Endothelial cell of umbilical vein (primary cell): ENCODE measurements around the gene CACNA1C. TPM values are rescaled to one million over a fixed set of nuclear protein-coding genes. Genes with fewer than 3 reads are reported as not detected.

Source experiments
- BruUV-seq: library from RNA; stranded (reverse); fragments of 400-500 nt; replicated peaks from 2 replicates; lab custom pipeline; 2021; lab: Mats Ljungman, UMichigan
- CTCF ChIA-PET: fragments of 300-600, 350-600 bp; sonication (Branson Sonifier 250); formaldehyde crosslinking; loops from one replicate; lab custom pipeline; 2021; ENCODE audit warnings: antibody characterized with exemption, inconsistent platforms; lab: Charles Lee
- POLR2A ChIA-PET: fragments of 300-600, 350-600 bp; sonication (Branson Sonifier 250); formaldehyde crosslinking; loops from one replicate; lab custom pipeline; 2021; ENCODE audit warnings: antibody characterized with exemption, inconsistent platforms; lab: Charles Lee
- DNase-seq: peaks from one replicate; pipeline ENCODE4 v3.0.0-alpha.2; 2011; ENCODE audit warnings: low read depth, low spot score
- FAIRE-seq: peaks from 2 replicates; lab custom pipeline; 2011; peaks lifted over from hg19 to GRCh38; lab: Jason Lieb, UNC
- H2AFZ ChIP-seq: 2 replicates; pipeline ENCODE4 v1.6.0; 2012; ENCODE audit warnings: low read depth, low read length, control low read depth, inconsistent platforms
- H3K27ac ChIP-seq: 2 replicates; pipeline ENCODE4 v1.5.1; 2011; ENCODE audit warnings: low read depth, mild to moderate bottlenecking, control low read depth, low read length, moderate library complexity; ENCODE audit not compliant: insufficient read depth
- H3K27me3 ChIP-seq, 2 experiments: 2 replicates each; pipeline versions ENCODE4 v1.6.0 to v1.6.1; 2011; ENCODE audit warnings: low read length in 2 of 2, mixed read lengths in 1 of 2; ENCODE audit not compliant: control insufficient read depth in 2 of 2, insufficient read depth in 2 of 2
- H3K36me3 ChIP-seq, 2 experiments: 2 replicates in 1 of 2; 3 replicates in 1 of 2; pipeline ENCODE4 v1.5.1; 2011; ENCODE audit warnings: low read length in 2 of 2, mild to moderate bottlenecking in 1 of 2, moderate library complexity in 1 of 2; ENCODE audit not compliant: control insufficient read depth in 2 of 2, insufficient read depth in 2 of 2; ENCODE audit errors: extremely low read depth in 1 of 2
- H3K4me1 ChIP-seq: 3 replicates; pipeline ENCODE4 v1.5.1; 2011; ENCODE audit warnings: mild to moderate bottlenecking, low read length; ENCODE audit not compliant: control insufficient read depth, insufficient read depth; ENCODE audit errors: extremely low read depth
- H3K4me2 ChIP-seq: 2 replicates; pipeline ENCODE4 v1.6.1; 2011; ENCODE audit warnings: low read length, control low read depth, mixed read lengths; ENCODE audit not compliant: insufficient read depth
- H3K4me3 ChIP-seq, 3 experiments: fragments of 200-600 bp in 1 of 3; sonication (generic), shearing (Covaris generic) in 1 of 3; replicated peaks in 1 of 3; 2 replicates each; pipeline ENCODE4 v1.5.1; 2011 to 2016; ENCODE audit warnings: control low read depth in 3 of 3, low read length in 3 of 3, mild to moderate bottlenecking in 2 of 3, inconsistent platforms in 1 of 3, low read depth in 1 of 3, moderate library complexity in 1 of 3; ENCODE audit not compliant: insufficient read depth in 1 of 3
- H3K79me2 ChIP-seq: 2 replicates; pipeline ENCODE4 v1.6.0; 2012; ENCODE audit warnings: low read length, inconsistent platforms; ENCODE audit not compliant: control insufficient read depth, insufficient read depth
- H3K9ac ChIP-seq: replicated peaks from 2 replicates; pipeline ENCODE3; 2011; ENCODE audit warnings: low read length, control low read depth; ENCODE audit not compliant: insufficient read depth; ENCODE audit errors: extremely low read depth
- H3K9me1 ChIP-seq: replicated peaks from 3 replicates; pipeline ENCODE4 v1.6.0; 2011; ENCODE audit warnings: mild to moderate bottlenecking, low read length; ENCODE audit not compliant: control insufficient read depth, insufficient read depth; ENCODE audit errors: extremely low read depth
- H3K9me3 ChIP-seq: replicated peaks from 2 replicates; pipeline ENCODE4 v1.5.1; 2012; ENCODE audit warnings: low read length, inconsistent platforms; ENCODE audit not compliant: control insufficient read depth, insufficient read depth
- H4K20me1 ChIP-seq: replicated peaks from 2 replicates; pipeline ENCODE3; 2011; ENCODE audit warnings: mild to moderate bottlenecking, low read length; ENCODE audit not compliant: control insufficient read depth, insufficient read depth; ENCODE audit errors: extremely low read depth
- CTCF ChIP-seq, 2 donors: IDR thresholded peaks; 1 replicate in 1 of 2; 2 replicates in 1 of 2; pipeline ENCODE4 v1.5.1; 2011; ENCODE audit warnings: low read length in 2 of 2, mild to moderate bottlenecking in 2 of 2, moderate library complexity in 2 of 2, control low read depth in 1 of 2, inconsistent platforms in 1 of 2, low read depth in 1 of 2; ENCODE audit not compliant: insufficient read depth in 1 of 2; ENCODE audit errors: extremely low read depth in 1 of 2
- EZH2 ChIP-seq: IDR thresholded peaks from 2 replicates; pipeline ENCODE4 v1.6.1; 2012; ENCODE audit warnings: borderline replicate concordance, low read depth, mild to moderate bottlenecking, moderate library complexity, low read length, inconsistent platforms; ENCODE audit not compliant: severe bottlenecking
- FOS ChIP-seq: IDR thresholded peaks from 2 replicates; pipeline ENCODE4 v1.6.1; 2011; ENCODE audit warnings: mild to moderate bottlenecking, low read length, moderate library complexity, borderline replicate concordance; ENCODE audit not compliant: insufficient read depth
- GATA2 ChIP-seq: IDR thresholded peaks from 2 replicates; pipeline ENCODE4 v1.7.0; 2011; ENCODE audit warnings: low read depth, mild to moderate bottlenecking, moderate library complexity, mixed read lengths, low read length; ENCODE audit not compliant: insufficient read length, insufficient read depth
- JUN ChIP-seq: IDR thresholded peaks from 2 replicates; pipeline ENCODE4 v1.6.1; 2011; ENCODE audit warnings: borderline replicate concordance, low read depth; ENCODE audit not compliant: insufficient read length, insufficient read depth
- MAX ChIP-seq: IDR thresholded peaks from 2 replicates; pipeline ENCODE4 v1.6.1; 2011; ENCODE audit not compliant: insufficient read depth, insufficient read length
- MYC ChIP-seq: IDR thresholded peaks from one replicate; pipeline ENCODE4 v1.6.1; 2011; ENCODE audit warnings: mild to moderate bottlenecking, low read depth, low read length
- POLR2A ChIP-seq: IDR thresholded peaks from 2 replicates; pipeline ENCODE4 v1.6.1; 2012; ENCODE audit warnings: low read depth, mild to moderate bottlenecking, control low read depth, low read length
- POLR2AphosphoS5 ChIP-seq: IDR thresholded peaks from 2 replicates; pipeline ENCODE4 v1.6.1; 2012; ENCODE audit warnings: low read depth, mild to moderate bottlenecking, control low read depth, low read length, moderate library complexity; ENCODE audit not compliant: insufficient read depth
- dilution Hi-C: fragments of 300-500 bp; cut with MboI; formaldehyde crosslinking; loops from one replicate; pipeline ENCODE4 v1.15.0; 2019; ENCODE audit warnings: low sequenced_read_pairs; ENCODE audit not compliant: extremely low pct_ligation_motif_present
- intact Hi-C: fragments of 100-400 bp; cut with micrococcal nuclease; formaldehyde crosslinking; loops from one replicate; pipeline ENCODE4 v1.10.0; 2022
- polyA plus RNA-seq, 4 experiments: library from polyadenylated mRNA; depleted of rRNA in 3 of 4; stranded (reverse) in 3 of 4; unstranded in 1 of 4; fragments of >200 nt; gene quantifications; 2 replicates each; pipeline versions ENCODE4 v1.2.1 to v1.2.3, GENCODE V29; 2011 to 2012; ENCODE audit warnings: missing spikeins in 1 of 4
- total RNA-seq: library from RNA; stranded (reverse); gene quantifications from 2 replicates; pipeline ENCODE4 v1.2.3, GENCODE V29; 2021

CACNA1C gene
- total and polyA plus RNA-seq, 2 donors (not counting 3 experiments of a cell fraction or from before 2014, with no cell fraction given), result not detected

- dilution Hi-C loops, result no loop called here
- Histone ChIP-seq H3K9me1 (no peaks in the 10 kb centered on the region), H3K36me3 (no peaks in the 10 kb centered on the region), H3K4me1 (peaks cover 3% of the 10 kb centered on the region), H3K9me3 (no peaks in the 10 kb centered on the region), H3K4me2 (no peak overlapping the region), H3K27ac (no peak overlapping the region), H3K4me3 (no peak overlapping the region), H3K79me2 (no peaks in the 10 kb centered on the region), H3K9ac (no peak overlapping the region), H4K20me1 (no peaks in the 10 kb centered on the region), H2AFZ (no peak overlapping the region), H3K27me3 (peaks cover 36 to 42% of the 10 kb centered on the region in 2 experiments)
- POLR2A ChIA-PET, result no interaction called here
- FAIRE-seq, result no peak
- intact Hi-C loops, result loop anchor here (1.0 to 10.0 kb wide), 3 partner anchors 227 to 525 kb away; no protein-coding TSS in a partner anchor
- CTCF ChIA-PET, result interaction anchor here (1.8 to 2.1 kb wide), 2 partner anchors 523 to 526 kb away, joined by 7 to 8 read pairs; no protein-coding TSS in a partner anchor
- BruUV-seq, result no TSS peak
- DNase-seq, result no peak
- no peak for TF ChIP-seq CTCF (IDR thresholded peaks at IDR 0.05; ENCODE audit: extremely low read depth in 1 of 2, insufficient read depth in 1 of 2, low read depth in 1 of 2, low read length in 2 of 2)
- no peak for TF ChIP-seq POLR2AphosphoS5
- TF ChIP-seq MAX, result no peak
- no peak for TF ChIP-seq FOS
- no peak for TF ChIP-seq POLR2A
- TF ChIP-seq JUN, result no peak
- no peak for TF ChIP-seq MYC
- no peak for TF ChIP-seq EZH2
- no peak for TF ChIP-seq GATA2
Measured at GRCh38 chr12:2057795-2058408, 5.1 kb downstream of the CACNA1C start.
